Measurements from ENCODE around the gene SPRED1. TPM values are rescaled to one million over a fixed set of nuclear protein-coding genes. Genes with fewer than 3 reads are reported as not detected.

The SPRED1 gene
- polyA plus RNA-seq, 10 donors, result 28.0 to 56.5 (median 31.4) TPM

Other genes starting within 250 kb of the SPRED1 start
- 10 to 100 TPM; 21.0 to 41.1 (median 33.9) TPM for gene FAM98B, start 201.3 kb downstream of the SPRED1 start, polyA plus RNA-seq (ENCODE audit: insufficient read length in 10 of 10)

Measured in muscle of back (tissue), 10 donors.